GM06990 (cell line): ENCODE results near the gene RAI2.

Experiments used
- DNase-seq: peaks from one replicate; pipeline ENCODE4 v3.0.0-alpha.2; 2011; ENCODE audit not compliant: insufficient read length; ENCODE audit errors: extremely low read depth
- H3K27me3 ChIP-seq: replicated peaks from 2 replicates; pipeline ENCODE4 v1.6.0; 2011; ENCODE audit warnings: low read length; ENCODE audit not compliant: control insufficient read depth, insufficient read depth
- H3K36me3 ChIP-seq: 2 replicates; pipeline ENCODE4 v1.5.1; 2011; ENCODE audit warnings: low read length; ENCODE audit not compliant: control insufficient read depth, insufficient read depth
- H3K4me3 ChIP-seq: replicated peaks from 2 replicates; pipeline ENCODE4 v1.5.1; 2011; ENCODE audit warnings: low read depth, mild to moderate bottlenecking, control low read depth, low read length
- CTCF ChIP-seq: IDR thresholded peaks from 2 replicates; pipeline ENCODE4 v1.5.1; 2011; ENCODE audit warnings: low read length, control low read depth, mild to moderate bottlenecking, inconsistent platforms; ENCODE audit not compliant: insufficient read depth, poor library complexity, severe bottlenecking

Gene RAI2

GRCh38 chrX:17854069-17854468 lies 7.0 kb downstream of the RAI2 start:
- H3K4me3 ChIP-seq, result no peak overlapping the region
- DNase-seq, result no peak
- no peaks in the 10 kb centered on the region for H3K36me3 ChIP-seq
- H3K27me3 ChIP-seq, result no peaks in the 10 kb centered on the region
- TF ChIP-seq CTCF, result no peak

GRCh38 chrX:17851874-17852273 lies 9.2 kb downstream of the RAI2 start:
- no peaks in the 10 kb centered on the region for H3K27me3 ChIP-seq
- no peaks in the 10 kb centered on the region for H3K36me3 ChIP-seq
- no peak for TF ChIP-seq CTCF
- H3K4me3 ChIP-seq, result no peak overlapping the region
- no peak for DNase-seq

GRCh38 chrX:17848545-17849265 lies 12.4 kb downstream of the RAI2 start:
- DNase-seq, result no peak
- no peaks in the 10 kb centered on the region for H3K27me3 ChIP-seq
- no peak overlapping the region for H3K4me3 ChIP-seq
- no peaks in the 10 kb centered on the region for H3K36me3 ChIP-seq
- TF ChIP-seq CTCF, result no peak

- Histone ChIP-seq H3K4me3 (no peak overlapping the region), H3K27me3 (no peaks in the 10 kb centered on the region), H3K36me3 (no peaks in the 10 kb centered on the region)
- TF ChIP-seq CTCF, result no peak
- DNase-seq, result no peak
Observed at GRCh38 chrX:17846045-17846444, 15.1 kb downstream of the RAI2 start.

- H3K27me3 ChIP-seq, result no peaks in the 10 kb centered on the region; the same call in 1 of the 2 replicates
- no peak for TF ChIP-seq CTCF
- H3K4me3 ChIP-seq, result no peak overlapping the region
- H3K36me3 ChIP-seq, result no peaks in the 10 kb centered on the region
- DNase-seq, result no peak
Observed at GRCh38 chrX:17844236-17844635, 16.9 kb downstream of the RAI2 start.
